Measurements from ENCODE around the gene ILK. TPM values are rescaled to one million over a fixed set of nuclear protein-coding genes. Genes with fewer than 3 reads are reported as not detected.

The ILK gene
- total and polyA plus RNA-seq, 10 of the 15 experiments (the other 5 are each of a cell fraction or from before 2014, with no cell fraction given): 51.8 to 163 (median 92.0) TPM

DNA sequence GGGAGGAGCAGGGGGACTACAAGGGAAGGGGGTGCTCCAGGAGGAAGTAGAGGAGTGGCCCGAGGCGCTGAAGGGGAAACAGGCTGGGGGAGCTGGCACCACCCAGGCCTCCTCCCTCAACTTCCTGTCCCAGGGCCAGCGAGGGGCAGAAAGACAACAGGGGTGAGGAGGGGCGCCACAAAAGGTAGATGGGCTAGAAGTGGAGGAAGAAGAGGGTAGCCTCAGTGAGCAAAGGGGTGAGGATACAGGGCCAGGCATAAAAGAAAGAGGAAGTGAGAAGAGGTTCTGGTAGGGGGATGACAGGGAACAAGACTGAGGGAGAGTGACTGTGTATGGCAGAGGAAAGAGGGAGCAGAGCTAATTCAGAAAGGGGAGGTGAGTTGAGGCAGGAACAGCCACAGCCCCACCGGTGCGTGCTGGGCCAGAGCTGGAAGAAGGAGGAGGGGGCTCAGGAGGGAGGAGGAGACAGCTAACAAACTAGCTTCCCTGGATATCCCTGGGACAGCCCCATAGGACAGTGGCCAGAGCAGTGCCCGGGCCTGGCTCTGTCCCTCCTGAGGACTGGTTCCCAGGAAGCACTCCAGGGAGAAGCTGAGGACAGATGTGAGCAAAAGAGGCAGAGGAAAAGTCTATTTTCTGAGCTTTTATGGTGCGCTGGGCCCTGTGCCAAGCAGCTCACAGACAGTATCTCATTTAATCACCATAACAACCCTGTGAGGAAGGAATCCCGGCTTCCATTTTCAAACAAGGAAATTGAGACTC, 43.5 kb downstream of the ILK start (continued):
- TF ChIP-seq SREBF2 (IDR thresholded peaks at IDR 0.05; ENCODE audit: low read length) (no peak), TCF12 (IDR thresholded peaks at IDR 0.05; ENCODE audit: low read depth, low read length) (no peak), ZNF622 (IDR thresholded peaks at IDR 0.05) (no peak), IRF4 (IDR thresholded peaks at IDR 0.05; ENCODE audit: low read depth, low read length) (peak; percentile 88), SREBF1 (IDR thresholded peaks at IDR 0.05; ENCODE audit: low read length) (no peak), CBX5 (IDR thresholded peaks at IDR 0.05; ENCODE audit: low read depth) (no peak), GATAD2B (conservative IDR thresholded peaks at IDR 0.05; ENCODE audit: low read depth) (peak; percentile 58; the same call in 1 of the 2 replicates), ZBED1 (IDR thresholded peaks at IDR 0.05; ENCODE audit: borderline replicate concordance) (no peak), BMI1 (IDR thresholded peaks at IDR 0.05; ENCODE audit: borderline replicate concordance) (no peak), JUNB (IDR thresholded peaks at IDR 0.05) (no peak; the same call in 1 of the 2 replicates), KDM1A (IDR thresholded peaks at IDR 0.05; ENCODE audit: borderline replicate concordance) (no peak), ZNF24 (IDR thresholded peaks at IDR 0.05) (no peak), MYC (IDR thresholded peaks at IDR 0.05; ENCODE audit: insufficient read depth, insufficient read length, insufficient replicate concordance, low read length, severe bottlenecking) (no peak), DPF2 (IDR thresholded peaks at IDR 0.05) (0 out of 2 replicates have a peak, but pooled peaks have one; percentile 84), SPI1 (IDR thresholded peaks at IDR 0.05; ENCODE audit: borderline replicate concordance, insufficient read depth, low read depth, low read length) (peak; percentile 97), MYB (IDR thresholded peaks at IDR 0.05; ENCODE audit: borderline replicate concordance, low read depth, low read length) (no peak), MTA2 (IDR thresholded peaks at IDR 0.05; ENCODE audit: low read depth) (peak; percentile 75), SRF (IDR thresholded peaks at IDR 0.05; ENCODE audit: low read depth in 2 of 2, low read length in 2 of 2) (no peak), HCFC1 (IDR thresholded peaks at IDR 0.05; ENCODE audit: low read length) (no peak), LARP7 (IDR thresholded peaks at IDR 0.05) (no peak), RELA (IDR thresholded peaks at IDR 0.05; ENCODE audit: borderline replicate concordance, partially characterized antibody) (no peak)
- TF ChIP-seq, protein P1, sequence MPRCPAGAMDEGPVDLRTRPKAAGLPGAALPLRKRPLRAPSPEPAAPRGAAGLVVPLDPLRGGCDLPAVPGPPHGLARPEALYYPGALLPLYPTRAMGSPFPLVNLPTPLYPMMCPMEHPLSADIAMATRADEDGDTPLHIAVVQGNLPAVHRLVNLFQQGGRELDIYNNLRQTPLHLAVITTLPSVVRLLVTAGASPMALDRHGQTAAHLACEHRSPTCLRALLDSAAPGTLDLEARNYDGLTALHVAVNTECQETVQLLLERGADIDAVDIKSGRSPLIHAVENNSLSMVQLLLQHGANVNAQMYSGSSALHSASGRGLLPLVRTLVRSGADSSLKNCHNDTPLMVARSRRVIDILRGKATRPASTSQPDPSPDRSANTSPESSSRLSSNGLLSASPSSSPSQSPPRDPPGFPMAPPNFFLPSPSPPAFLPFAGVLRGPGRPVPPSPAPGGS (IDR thresholded peaks at IDR 0.05; ENCODE audit: borderline replicate concordance, insufficient read depth, low read depth, low read length, poor library complexity, severe bottlenecking): no peak
- TF ChIP-seq, protein P2, sequence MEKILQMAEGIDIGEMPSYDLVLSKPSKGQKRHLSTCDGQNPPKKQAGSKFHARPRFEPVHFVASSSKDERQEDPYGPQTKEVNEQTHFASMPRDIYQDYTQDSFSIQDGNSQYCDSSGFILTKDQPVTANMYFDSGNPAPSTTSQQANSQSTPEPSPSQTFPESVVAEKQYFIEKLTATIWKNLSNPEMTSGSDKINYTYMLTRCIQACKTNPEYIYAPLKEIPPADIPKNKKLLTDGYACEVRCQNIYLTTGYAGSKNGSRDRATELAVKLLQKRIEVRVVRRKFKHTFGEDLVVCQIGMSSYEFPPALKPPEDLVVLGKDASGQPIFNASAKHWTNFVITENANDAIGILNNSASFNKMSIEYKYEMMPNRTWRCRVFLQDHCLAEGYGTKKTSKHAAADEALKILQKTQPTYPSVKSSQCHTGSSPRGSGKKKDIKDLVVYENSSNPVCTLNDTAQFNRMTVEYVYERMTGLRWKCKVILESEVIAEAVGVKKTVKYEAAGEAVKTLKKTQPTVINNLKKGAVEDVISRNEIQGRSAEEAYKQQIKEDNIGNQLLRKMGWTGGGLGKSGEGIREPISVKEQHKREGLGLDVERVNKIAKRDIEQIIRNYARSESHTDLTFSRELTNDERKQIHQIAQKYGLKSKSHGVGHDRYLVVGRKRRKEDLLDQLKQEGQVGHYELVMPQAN (conservative IDR thresholded peaks at IDR 0.05): no peak
- TF ChIP-seq, protein P3, sequence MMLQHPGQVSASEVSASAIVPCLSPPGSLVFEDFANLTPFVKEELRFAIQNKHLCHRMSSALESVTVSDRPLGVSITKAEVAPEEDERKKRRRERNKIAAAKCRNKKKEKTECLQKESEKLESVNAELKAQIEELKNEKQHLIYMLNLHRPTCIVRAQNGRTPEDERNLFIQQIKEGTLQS (IDR thresholded peaks at IDR 0.05; ENCODE audit: borderline replicate concordance, extremely low read depth, low read depth, low read length): no peak
- TF ChIP-seq, protein P4, sequence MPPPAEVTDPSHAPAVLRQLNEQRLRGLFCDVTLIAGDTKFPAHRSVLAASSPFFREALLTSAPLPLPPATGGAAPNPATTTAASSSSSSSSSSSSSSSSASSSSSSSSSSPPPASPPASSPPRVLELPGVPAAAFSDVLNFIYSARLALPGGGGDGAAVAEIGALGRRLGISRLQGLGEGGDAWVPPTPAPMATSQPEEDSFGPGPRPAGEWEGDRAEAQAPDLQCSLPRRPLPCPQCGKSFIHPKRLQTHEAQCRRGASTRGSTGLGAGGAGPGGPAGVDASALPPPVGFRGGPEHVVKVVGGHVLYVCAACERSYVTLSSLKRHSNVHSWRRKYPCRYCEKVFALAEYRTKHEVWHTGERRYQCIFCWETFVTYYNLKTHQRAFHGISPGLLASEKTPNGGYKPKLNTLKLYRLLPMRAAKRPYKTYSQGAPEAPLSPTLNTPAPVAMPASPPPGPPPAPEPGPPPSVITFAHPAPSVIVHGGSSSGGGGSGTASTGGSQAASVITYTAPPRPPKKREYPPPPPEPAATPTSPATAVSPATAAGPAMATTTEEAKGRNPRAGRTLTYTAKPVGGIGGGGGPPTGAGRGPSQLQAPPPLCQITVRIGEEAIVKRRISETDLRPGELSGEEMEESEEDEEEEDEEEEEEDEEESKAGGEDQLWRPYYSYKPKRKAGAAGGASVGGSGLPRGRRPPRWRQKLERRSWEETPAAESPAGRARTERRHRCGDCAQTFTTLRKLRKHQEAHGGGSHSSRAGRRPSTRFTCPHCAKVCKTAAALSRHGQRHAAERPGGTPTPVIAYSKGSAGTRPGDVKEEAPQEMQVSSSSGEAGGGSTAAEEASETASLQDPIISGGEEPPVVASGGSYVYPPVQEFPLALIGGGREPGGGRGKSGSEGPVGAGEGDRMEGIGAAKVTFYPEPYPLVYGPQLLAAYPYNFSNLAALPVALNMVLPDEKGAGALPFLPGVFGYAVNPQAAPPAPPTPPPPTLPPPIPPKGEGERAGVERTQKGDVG (CRISPR knock-in tag; IDR thresholded peaks at IDR 0.05): no peak

All from GM12878 (cell line).